GM19372 (cell line): ENCODE data around the gene NTF4.
"Not testable (repeated sequence)": the region's sequence is repeated elsewhere in the genome, so short reads cannot be mapped to it uniquely, and the experiment has no call there.

Source experiments
- ATAC-seq: cut with Tn5 transposase; IDR thresholded peaks from one replicate; pipeline ENCODE4 v1.9.1; 2021; ENCODE audit warnings: mild to moderate bottlenecking, low read depth, moderate library complexity; ENCODE audit not compliant: unreplicated experiment

The NTF4 gene

DNA sequence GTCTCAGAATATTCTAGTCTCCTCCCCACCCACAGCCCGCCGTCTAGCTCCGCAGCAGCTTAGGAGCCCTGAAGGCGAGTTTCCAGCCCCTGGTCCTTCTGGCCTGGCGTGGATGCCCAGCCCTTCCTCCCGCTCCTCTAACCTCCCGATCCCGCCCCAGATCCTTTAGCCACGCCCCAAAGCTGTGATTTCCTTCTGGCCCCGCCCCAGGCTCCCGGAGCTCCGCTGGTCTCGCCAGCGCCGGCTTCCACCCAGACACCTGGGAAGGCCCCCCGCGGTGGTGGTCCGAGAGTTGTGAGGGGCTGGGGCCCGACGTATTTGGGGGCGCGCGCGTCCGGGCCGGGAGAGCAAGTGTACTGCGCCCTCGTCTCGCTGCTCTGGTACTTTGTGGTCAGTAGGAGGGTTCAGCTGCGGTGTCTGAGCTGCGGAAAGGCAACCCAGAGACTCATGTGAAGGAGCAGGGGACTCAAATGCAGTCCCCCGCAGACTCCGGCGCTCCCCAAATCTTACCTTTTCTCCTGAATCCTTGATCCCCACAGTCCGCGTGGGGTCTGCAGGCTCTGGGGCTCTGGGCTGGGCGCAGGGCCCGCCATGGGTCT, 6.9 kb downstream of the NTF4 start, which contains the start of gene CGB7:
TSS of gene CGB7 (minus strand) at position 114 of the 599 bp plus-strand sequence. CDS start 2,374 bp downstream, outside the sequence.
- ATAC-seq, result no peak

DNA sequence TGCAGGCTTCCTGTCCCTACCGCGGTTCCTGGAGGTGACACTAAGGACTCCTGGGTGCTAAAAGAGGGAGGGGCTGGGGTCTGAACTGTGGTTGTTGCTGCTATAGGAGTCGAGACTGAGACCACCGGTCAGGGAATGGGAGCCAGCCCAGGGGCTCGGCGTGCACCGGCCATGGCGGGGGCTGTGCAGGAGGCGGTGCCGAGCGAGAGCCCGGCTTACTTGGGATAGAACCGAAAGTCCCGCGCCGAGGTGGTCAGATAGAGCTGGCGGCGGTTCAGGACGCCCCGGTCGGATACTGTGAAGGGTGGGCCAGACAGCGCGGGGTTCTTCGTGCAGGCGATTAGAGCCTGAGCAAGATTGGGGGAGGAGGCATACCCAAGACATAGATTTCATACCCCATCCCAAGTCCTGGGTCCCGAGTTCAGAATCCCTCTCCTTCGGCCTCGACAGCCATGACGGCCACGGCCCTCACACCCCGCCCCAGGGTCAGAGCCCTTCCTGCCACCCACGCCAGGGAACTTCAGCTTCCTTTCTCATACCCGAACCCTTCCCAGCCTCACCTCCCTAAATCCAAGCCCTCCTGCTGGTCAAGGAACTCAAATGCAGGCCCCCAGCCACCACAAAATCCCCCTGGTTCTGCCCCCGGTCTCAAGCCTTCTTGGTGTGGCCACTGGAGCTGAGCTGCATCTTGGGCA, 7.6 kb downstream of the NTF4 start:
- not testable (repeated sequence) for ATAC-seq

DNA sequence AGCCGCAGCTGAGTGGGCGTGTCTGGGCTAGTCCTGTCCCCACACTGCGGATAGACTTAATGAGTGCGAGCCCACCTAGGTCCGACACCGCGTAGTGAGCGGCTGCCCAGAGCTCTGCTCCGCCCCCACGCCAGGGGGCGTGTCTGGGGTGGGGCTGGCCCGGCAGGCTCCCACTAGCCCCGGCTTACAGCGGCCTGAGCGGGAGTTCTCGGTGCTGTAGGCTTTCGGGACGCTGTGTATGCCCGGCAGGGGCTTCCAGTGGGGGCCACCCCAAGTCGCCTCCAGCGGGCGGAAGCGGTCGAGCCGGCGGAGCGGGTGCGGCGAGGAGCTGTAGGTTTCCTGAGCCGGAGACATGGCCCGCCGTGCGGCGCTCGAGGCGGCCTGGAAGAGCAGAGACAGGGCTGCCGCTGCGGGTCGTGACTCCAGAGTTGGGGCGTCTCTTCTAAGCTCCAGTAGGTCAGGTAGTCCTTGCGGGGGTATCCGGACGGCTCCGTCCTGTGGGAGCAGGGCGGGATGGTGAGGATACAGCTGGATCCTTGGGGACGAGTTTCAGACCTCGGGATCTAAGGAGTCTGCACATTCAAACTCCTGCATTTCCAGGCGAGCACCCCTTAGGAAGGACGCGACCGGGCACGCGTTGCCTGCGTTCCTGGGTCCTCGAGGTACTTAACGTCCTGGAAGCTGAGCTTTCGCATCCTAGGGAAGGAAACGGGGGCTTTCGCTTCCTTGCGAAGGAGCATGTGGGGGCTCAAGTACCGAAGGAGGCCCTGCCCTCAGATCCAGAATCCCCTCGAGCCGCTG, 8.3 kb downstream of the NTF4 start:
- ATAC-seq, result no peak

DNA sequence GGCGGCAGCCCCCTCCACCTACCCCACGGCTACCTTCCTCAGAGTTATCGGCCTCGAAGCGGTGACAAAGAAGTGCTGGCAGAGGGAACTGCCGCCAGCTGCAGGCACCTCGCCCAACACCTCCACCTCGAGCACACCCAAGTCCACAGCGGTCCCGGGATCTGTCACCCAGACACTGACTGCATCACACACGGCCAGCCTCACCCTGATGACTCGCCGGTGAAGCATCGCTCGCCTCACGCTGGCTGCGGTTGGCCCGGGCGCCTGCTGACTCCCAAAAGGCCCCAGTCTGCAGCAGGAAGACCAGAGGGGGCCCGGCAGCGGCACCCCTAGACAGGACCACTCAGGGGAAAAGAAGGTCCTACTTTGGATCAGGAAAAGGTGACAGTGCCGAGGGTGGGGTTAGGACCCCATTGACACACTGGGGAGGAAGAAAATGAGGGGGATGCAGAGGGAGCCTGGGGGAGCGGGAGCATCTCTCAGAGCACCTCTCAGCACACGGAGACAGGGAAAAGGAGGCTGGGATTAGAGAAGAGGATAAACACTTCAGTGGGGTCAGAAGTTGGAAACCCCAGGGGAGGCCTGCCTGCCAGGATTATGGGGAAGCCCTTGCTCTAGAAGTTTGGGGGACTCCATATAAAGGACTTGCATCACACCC, 14.1 kb downstream of the NTF4 start:
- ATAC-seq, result not testable (repeated sequence)

DNA sequence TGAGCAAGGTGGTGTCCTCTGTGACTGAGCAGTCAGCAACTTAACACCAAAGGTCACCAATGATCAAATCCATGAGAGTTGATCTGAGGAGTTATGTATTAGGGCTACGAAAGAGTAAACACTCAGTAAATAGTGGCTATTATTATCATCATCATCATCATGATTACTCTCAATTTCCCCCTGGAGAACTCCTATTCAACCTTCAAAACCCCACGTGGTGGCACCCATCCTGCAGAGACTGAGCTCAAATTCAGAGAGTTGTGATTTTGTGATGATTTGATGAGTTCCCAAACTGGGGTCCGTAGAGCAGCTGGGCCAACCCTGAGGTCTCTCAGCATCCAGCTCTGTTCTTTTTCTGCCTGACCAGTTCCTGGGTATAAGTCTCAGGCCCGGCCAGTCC, 14.8 kb downstream of the NTF4 start:
- not testable (repeated sequence) for ATAC-seq

DNA sequence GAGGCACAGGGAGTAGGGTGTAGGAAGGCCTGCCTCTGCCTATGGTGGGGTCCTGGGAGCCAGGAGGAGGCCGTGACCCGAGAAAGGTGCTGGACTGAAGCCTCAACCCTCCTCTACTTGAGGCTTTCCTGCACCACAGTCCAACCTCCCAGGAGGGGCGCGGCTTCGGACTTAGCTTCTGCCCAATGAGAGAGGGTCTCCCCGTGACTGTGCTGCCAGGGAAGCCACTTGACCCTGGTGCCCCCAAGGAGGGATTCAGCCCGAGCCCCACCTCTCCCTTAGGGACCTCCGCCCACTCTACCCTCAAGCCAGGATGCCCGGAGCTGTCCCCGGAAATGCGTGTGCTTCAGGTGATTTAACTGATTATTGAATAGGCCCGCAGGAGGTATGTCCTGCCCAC, 15.6 kb downstream of the NTF4 start, which contains the start of gene CGB8:
TSS of gene CGB8 (minus strand) at position 101 of the 400 bp plus-strand sequence. CDS start 372 bp downstream, outside the sequence.
- ATAC-seq, result not testable (repeated sequence)

DNA sequence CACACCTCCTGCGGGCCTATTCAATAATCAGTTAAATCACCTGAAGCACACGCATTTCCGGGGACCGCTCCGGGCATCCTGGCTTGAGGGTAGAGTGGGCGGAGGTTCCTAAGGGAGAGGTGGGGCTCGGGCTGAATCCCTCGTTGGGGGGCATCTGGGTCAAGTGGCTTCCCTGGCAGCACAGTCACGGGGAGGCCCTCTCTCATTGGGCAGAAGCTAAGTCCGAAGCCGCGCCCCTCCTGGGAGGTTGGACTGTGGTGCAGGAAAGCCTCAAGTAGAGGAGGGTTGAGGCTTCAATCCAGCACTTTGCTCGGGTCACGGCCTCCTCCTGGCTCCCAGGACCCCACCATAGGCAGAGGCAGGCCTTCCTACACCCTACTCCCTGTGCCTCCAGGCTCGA, 21.1 kb downstream of the NTF4 start, which contains the start of gene CGB5:
TSS of gene CGB5 (plus strand) at position 301 of the 400 bp plus-strand sequence. CDS start 362 bp downstream, outside the sequence.
- not testable (repeated sequence) for ATAC-seq

DNA sequence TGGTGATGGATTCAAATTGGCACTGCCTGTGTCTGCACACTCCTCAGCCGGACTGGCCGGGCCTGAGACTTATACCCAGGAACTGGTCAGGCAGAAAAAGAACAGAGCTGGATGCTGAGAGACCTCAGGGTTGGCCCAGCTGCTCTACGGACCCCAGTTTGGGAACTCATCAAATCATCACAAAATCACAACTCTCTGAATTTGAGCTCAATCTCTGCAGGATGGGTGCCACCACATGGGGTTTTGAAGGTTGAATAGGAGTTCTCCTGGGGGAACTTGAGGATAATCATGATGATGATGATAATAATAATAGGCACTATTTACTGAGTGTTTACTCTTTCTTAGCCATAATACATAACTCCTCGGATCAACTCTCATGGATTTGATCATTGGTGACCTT, 22.0 kb downstream of the NTF4 start:
- not testable (repeated sequence) for ATAC-seq

DNA sequence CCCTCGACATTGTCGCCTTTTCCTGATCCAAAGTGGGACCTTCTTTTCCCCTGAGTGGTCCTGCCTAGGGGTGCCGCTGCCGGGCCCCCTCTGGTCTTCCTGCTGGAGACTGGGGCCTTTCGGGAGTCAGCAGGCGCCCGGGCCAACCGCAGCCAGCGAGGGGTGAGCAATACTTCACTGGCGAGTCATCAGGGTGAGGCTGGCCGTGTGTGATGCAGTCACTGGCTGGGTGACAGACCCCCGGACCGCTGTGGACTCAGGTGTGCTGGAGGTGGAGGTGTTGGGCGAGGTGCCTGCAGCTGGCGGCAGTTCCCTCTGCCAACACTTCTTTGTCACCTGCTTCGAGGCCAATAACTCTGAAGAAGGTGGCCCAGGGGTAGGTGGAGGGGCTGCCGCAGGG, 22.4 kb downstream of the NTF4 start:
- no peak for ATAC-seq

DNA sequence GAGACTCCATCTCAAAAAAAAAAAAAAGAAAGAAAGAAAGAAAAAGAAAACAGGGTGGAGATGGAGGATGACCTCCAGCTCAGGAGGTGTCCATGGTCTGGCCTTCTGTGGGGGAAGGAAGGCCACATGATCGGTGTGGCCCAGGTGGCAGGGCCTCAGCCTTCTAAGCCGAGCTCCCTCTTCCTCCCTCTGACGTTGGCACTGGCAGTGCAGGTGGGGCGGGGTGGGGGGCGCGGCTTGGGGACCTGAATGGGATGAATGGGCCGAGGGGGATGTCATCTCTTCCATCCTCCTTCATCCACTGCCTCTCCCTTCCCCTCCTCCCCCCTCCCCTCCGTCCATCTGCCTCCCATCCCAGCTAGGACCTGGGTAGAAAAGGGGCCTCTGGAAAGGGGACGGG, 24.9 kb downstream of the NTF4 start:
- not testable (repeated sequence) for ATAC-seq

DNA sequence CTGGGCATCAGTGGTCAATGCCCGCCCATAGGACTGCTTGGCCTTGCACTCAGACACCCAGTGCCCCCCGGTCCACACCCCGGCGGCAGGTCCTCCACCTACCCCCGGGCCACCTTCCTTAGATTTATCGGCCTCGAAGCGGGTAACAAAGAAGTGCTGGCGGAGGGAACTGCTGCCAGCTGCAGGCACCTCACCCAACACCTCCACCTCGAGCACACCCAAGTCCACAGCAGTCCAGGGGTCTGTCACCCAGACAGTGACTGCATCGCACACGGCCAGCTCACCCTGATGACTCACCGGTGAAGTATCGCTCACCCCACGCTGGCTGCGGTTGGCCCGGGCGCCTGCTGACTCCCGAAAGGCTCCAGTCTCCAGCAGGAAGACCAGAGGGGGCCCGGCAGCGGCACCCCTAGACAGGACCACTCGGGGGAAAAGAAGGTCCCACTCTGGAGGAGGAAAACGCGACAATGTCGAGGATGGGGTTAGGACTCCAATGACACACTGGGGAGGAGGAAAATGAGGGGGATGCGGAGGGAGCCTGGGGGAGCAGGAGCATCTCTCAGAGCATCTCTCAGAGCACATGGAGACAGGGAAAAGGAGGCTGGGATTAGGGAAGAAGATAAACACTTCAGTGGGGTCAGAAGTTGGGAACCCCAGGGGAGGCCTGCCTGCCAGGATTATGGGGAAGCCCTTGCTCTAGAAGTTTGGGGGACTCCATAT, 25.9 kb downstream of the NTF4 start:
- ATAC-seq, result not testable (repeated sequence)

DNA sequence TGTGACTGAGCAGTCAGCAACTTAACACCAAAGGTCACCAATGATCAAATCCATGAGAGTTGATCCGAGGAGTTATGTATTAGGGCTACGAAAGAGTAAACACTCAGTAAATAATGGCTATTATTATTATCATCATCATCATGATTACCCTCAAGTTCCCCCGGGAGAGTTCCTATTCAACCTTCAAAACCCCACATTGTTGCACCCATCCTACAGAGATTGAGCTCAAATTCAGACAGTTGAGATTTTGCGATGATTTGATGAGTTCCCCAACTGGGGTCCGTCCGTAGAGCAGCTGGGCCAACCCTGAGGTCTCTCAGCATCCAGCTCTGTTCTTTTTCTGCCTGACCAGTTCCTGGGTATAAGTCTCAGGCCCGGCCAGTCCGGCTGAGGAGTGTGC, 26.5 kb downstream of the NTF4 start:
- ATAC-seq, result not testable (repeated sequence)

DNA sequence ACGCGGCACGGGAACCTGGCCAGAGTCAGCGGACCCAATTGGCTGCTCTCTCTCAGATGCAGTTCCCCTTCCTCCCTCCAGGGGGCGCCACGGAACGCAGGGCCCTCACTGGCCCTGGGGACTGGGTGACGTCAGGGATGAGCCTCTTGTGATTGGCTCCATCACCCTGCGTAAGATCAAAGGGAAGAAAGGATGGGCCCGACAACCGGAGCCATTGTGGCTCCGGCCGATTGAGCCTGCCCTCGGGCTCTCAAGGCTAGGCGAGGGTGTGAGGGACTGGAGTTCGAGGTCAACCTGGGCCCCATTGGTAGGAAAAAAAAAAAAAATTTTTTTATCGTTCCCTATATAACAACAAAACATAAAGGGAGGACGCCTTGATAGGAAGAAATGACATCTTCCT, 27.8 kb downstream of the NTF4 start, which contains the start of gene CGB1:
TSS of gene CGB1 (minus strand) at position 81 of the 400 bp plus-strand sequence. CDS start 184 bp downstream, outside the sequence.
- not testable (repeated sequence) for ATAC-seq

DNA sequence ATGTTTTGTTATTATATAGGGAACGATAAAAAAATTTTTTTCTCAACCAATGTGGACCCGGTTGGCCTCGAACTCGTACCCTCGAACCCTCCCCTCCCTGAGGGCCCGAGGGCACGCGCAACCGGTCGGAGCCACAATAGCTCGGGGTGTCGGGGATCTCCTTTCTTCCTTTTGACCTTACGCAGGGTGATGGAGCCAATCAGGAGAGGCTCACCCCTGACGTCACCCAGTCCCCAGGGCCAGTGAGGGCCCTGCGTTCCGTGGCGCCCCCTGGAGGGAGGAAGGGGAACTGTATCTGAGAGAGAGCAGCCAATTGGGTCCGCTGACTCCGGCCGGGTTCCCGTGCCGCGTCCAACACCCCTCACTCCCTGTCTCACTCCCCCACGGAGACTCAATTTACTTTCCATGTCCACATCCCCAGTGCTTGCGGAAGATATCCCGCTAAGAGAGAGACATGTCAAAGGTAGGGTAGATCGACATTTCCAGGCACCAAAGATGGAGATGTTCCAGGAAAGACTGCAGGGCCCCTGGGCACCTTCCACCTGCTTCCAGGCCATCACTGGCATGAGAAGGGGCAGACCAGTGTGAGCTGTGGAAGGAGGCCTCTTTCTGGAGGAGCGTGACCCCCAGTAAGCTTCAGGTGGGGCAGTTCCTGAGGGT, 32.8 kb downstream of the NTF4 start, which contains the start of gene CGB2:
TSS of gene CGB2 (plus strand) at position 249 of the 660 bp plus-strand sequence. CDS start at position 455, 206 bp downstream.
- not testable (repeated sequence) for ATAC-seq

DNA sequence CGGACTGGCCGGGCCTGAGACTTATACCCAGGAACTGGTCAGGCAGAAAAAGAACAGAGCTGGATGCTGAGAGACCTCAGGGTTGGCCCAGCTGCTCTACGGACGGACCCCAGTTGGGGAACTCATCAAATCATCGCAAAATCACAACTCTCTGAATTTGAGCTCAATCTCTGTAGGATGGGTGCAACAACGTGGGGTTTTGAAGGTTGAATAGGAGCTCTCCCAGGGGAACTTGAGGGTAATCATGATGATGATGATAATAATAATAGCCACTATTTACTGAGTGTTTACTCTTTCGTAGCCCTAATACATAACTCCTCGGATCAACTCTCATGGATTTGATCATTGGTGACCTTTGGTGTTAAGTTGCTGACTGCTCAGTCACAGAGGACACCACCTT, 34.3 kb downstream of the NTF4 start:
- not testable (repeated sequence) for ATAC-seq

DNA sequence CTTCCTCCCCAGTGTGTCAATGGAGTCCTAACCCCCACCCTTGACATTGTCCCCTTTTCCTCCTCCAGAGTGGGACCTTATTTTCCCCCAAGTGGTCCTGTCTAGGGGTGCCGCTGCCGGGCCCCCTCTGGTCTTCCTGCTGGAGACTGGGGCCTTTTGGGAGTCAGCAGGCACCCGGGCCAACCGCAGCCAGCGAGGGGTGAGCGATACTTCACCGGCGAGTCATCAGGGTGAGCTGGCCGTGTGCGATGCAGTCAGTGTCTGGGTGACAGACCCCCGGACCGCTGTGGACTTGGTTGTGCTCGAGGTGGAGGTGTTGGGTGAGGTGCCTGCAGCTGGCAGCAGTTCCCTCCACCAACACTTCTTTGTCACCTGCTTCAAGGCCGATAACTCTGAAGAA, 34.9 kb downstream of the NTF4 start:
- not testable (repeated sequence) for ATAC-seq

DNA sequence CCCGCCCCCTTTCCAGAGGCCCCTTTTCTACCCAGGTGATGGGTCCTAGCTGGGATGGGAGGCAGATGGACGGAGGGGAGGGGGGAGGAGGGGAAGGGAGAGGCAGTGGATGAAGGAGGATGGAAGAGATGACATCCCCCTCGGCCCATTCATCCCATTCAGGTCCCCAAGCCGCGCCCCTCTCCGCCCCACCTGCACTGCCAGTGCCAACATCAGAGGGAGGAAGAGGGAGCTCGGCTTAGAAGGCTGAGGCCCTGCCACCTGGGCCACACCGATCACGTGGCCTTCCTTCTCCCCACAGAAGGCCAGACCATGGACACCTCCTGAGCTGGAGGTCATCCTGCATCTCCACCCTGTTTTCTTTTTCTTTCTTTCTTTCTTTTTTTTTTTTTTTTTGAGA, 35.9 kb downstream of the NTF4 start:
- ATAC-seq, result not testable (repeated sequence)

DNA sequence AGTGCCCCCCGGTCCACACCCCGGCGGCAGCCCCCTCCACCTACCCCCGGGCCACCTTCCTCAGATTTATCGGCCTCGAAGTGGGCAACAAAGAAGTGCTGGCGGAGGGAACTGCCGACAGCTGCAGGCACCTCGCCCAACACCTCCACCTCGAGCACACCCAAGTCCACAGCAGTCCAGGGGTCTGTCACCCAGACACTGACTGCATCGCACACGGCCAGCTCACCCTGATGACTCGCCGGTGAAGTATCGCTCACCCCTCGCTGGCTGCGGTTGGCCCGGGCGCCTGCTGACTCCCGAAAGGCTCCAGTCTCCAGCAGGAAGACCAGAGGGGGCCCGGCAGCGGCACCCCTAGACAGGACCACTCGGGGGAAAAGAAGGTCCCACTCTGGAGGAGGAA, 39.0 kb downstream of the NTF4 start:
- ATAC-seq, result not testable (repeated sequence)

DNA sequence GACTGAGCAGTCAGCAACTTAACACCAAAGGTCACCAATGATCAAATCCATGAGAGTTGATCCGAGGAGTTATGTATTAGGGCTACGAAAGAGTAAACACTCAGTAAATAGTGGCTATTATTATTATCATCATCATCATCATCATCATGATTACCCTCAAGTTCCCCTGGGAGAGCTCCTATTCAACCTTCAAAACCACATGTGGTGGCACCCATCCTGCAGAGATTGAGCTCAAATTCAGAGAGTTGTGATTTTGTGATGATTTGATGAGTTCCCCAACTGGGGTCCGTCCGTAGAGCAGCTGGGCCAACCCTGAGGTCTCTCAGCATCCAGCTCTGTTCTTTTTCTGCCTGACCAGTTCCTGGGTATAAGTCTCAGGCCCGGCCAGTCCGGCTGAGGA, 39.5 kb downstream of the NTF4 start:
- ATAC-seq, result not testable (repeated sequence)
